ENCODE measurements around the gene P3H2. TPM values are rescaled to one million over a fixed set of nuclear protein-coding genes. Genes with fewer than 3 reads are reported as not detected.
A peak's percentile ranks its signal among the peaks of the same experiment; 100 is the strongest.

Gene P3H2
- total and polyA plus RNA-seq, 2 of the 4 experiments (the other 2 are of a cell fraction), result 54.7 to 64.3 TPM

DNA sequence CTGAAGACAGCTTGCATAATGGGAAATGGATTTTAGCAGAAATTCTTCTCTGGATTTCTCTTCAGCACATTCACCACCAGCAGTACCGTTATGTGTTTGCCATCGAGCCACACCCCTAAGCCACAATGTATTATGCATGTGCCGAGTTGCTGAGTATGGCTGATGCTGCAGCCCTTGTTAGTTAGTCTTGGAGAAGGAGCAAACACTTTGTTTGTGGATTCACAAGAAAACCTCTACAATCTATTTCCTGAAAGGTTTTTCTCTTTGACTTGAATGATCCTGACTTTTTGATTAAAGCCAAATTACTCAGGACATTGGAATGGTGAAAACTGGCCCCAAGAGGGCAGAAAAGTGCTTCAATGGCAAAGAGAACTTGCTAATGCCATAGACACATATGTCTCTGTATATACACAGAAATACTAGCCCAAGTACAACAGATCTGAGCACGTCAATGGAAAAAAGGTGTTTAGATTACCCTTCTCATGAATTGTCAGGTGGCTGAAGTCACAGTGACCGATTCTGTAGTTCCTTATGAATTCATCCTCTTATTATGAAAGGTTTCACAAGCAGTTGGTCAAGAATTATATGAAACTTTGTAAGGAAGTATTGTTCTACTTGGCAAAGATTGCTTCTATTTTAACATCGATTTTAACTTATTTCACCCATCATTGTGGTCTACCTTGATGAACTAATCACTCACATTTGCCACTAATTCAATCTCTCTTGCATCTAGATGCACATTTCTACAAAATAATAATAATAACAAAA is 103.0 kb downstream of the P3H2 start:
- H4K20me1 ChIP-seq (ENCODE audit: insufficient read depth, low read length), result no peaks in the 10 kb centered on the region
- no CpG with 5 or more reads among the region's 6 CpGs for WGBS, 2 experiments (ENCODE audit: extremely low coverage in 2 of 2, insufficient read length in 1 of 2)
- H3K9me3 ChIP-seq (ENCODE audit: control insufficient read depth, insufficient read depth, low read length), result no peaks in the 10 kb centered on the region
- H2AK9ac ChIP-seq (replicated peaks; ENCODE audit: low read depth, low read length, poor library complexity), result no peak overlapping the region
- no peaks in the 10 kb centered on the region for H3K36me3 ChIP-seq (ENCODE audit: control insufficient read depth, insufficient read depth, low read length)
- no peak overlapping the region for H3K9ac ChIP-seq (ENCODE audit: low read depth, low read length)
- no TSS peak for BruUV-seq (replicated peaks)
- H3K56ac ChIP-seq (ENCODE audit: extremely low read depth, insufficient read depth, low read length), result 0 out of 2 replicates have a peak overlapping the region, but pooled peaks have one; percentile 10
- DNase-seq (peak; percentile 84), ATAC-seq (ENCODE audit: low read depth) (peak; percentile 78)
- H3K14ac ChIP-seq (replicated peaks; ENCODE audit: low read depth, low read length), result no peak overlapping the region
- H3K79me1 ChIP-seq (ENCODE audit: low read depth in 1 of 2, low read length in 2 of 2), result peaks cover 7 to 55% of the 10 kb centered on the region in 2 experiments; a peak in 3 of 4 replicates
- no peak overlapping the region for H3K4me3 ChIP-seq (ENCODE audit: insufficient read depth, low read depth, low read length)
- H4K5ac ChIP-seq (ENCODE audit: low read depth, low read length), result no peak overlapping the region
- no peak overlapping the region for H3K4ac ChIP-seq (ENCODE audit: low read depth, low read length)
- peak overlapping the region; percentile 42; the same call in 1 of the 2 replicates for H2BK120ac ChIP-seq (ENCODE audit: low read depth, low read length)
- no peak overlapping the region for H4K8ac ChIP-seq (ENCODE audit: low read depth in 2 of 2, low read length in 2 of 2)
- H3K4me1 ChIP-seq (ENCODE audit: control insufficient read depth, insufficient read depth, low read length), result peaks cover 15% of the 10 kb centered on the region; the same call in 1 of the 2 replicates
- intact Hi-C loops (cut with micrococcal nuclease), result loop anchor here (1.0 kb wide), 2 partner anchors 103 to 185 kb away; partner anchors contain the start of gene P3H2
- ChIA-PET CTCF (interaction anchor here (0.6 to 1.3 kb wide), 2 partner anchors 56 to 382 kb away, joined by 3 to 5 read pairs; no protein-coding TSS in a partner anchor), POLR2A (ENCODE audit: unreplicated experiment) (no interaction called here)
- in situ Hi-C loops (cut with MboI; ENCODE audit: low sequenced_read_pairs), result loop anchor here (10.0 kb wide), 1 partner anchor 187 kb away; no protein-coding TSS in a partner anchor
- H3K4me2 ChIP-seq (ENCODE audit: low read depth, low read length), result peak overlapping the region; percentile 30; the same call in 1 of the 2 replicates
- dilution Hi-C loops (cut with HindIII; ENCODE audit: low sequenced_read_pairs, unreplicated experiment), result no loop called here
- no peak overlapping the region for H2AFZ ChIP-seq (replicated peaks; ENCODE audit: low read length, poor library complexity)
- no peak overlapping the region for H3K27ac ChIP-seq (ENCODE audit: insufficient read depth, low read length)
- no peak overlapping the region for H4K91ac ChIP-seq (ENCODE audit: insufficient read depth, low read depth, low read length)
- peak overlapping the region; percentile 52 for H2BK20ac ChIP-seq (ENCODE audit: low read depth, low read length)
- no peaks in the 10 kb centered on the region for H3K27me3 ChIP-seq (ENCODE audit: control insufficient read depth, insufficient read depth, low read length)
- no peak overlapping the region for H3K23ac ChIP-seq (ENCODE audit: low read depth, low read length)
- no peak overlapping the region for H2AK5ac ChIP-seq (ENCODE audit: low read depth, low read length)
- H3K9me1 ChIP-seq (ENCODE audit: insufficient read depth, low read length), result peaks cover 6% of the 10 kb centered on the region; the same call in 1 of the 2 replicates
- no peak overlapping the region for H2BK15ac ChIP-seq (ENCODE audit: low read depth, low read length)
- no peak overlapping the region; the same call in 1 of the 2 replicates for H3K18ac ChIP-seq (ENCODE audit: low read depth, low read length)
- no peak overlapping the region for H2BK5ac ChIP-seq (ENCODE audit: low read depth, low read length, poor library complexity, severe bottlenecking)
- TF ChIP-seq MAFK (IDR thresholded peaks at IDR 0.05; ENCODE audit: low read depth, low read length) (no peak), SMC3 (IDR thresholded peaks at IDR 0.05; ENCODE audit: low read depth, low read length) (peak; percentile 72), RCOR1 (IDR thresholded peaks at IDR 0.05; ENCODE audit: insufficient replicate concordance, low read length) (no peak), FOS (IDR thresholded peaks at IDR 0.05; ENCODE audit: low read depth, low read length) (peak; percentile 23; the same call in 1 of the 2 replicates), MAZ (IDR thresholded peaks at IDR 0.05; ENCODE audit: borderline replicate concordance, low read depth, low read length) (no peak), CEBPB (IDR thresholded peaks at IDR 0.05; ENCODE audit: low read depth, low read length) (no peak), CHD1 (IDR thresholded peaks at IDR 0.05; ENCODE audit: low read depth, low read length) (no peak), BHLHE40 (IDR thresholded peaks at IDR 0.05; ENCODE audit: low read depth, low read length) (no peak), RAD21 (IDR thresholded peaks at IDR 0.05; ENCODE audit: low read length) (peak; percentile 79), MXI1 (IDR thresholded peaks at IDR 0.05; ENCODE audit: borderline replicate concordance, low read depth, low read length) (no peak), RFX5 (IDR thresholded peaks at IDR 0.05; ENCODE audit: low read depth, low read length) (no peak)
- TF ChIP-seq, protein P1, sequence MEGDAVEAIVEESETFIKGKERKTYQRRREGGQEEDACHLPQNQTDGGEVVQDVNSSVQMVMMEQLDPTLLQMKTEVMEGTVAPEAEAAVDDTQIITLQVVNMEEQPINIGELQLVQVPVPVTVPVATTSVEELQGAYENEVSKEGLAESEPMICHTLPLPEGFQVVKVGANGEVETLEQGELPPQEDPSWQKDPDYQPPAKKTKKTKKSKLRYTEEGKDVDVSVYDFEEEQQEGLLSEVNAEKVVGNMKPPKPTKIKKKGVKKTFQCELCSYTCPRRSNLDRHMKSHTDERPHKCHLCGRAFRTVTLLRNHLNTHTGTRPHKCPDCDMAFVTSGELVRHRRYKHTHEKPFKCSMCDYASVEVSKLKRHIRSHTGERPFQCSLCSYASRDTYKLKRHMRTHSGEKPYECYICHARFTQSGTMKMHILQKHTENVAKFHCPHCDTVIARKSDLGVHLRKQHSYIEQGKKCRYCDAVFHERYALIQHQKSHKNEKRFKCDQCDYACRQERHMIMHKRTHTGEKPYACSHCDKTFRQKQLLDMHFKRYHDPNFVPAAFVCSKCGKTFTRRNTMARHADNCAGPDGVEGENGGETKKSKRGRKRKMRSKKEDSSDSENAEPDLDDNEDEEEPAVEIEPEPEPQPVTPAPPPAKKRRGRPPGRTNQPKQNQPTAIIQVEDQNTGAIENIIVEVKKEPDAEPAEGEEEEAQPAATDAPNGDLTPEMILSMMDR (conservative IDR thresholded peaks at IDR 0.05; ENCODE audit: low read depth, low read length), result peak; percentile 67
- TF ChIP-seq, protein P2, sequence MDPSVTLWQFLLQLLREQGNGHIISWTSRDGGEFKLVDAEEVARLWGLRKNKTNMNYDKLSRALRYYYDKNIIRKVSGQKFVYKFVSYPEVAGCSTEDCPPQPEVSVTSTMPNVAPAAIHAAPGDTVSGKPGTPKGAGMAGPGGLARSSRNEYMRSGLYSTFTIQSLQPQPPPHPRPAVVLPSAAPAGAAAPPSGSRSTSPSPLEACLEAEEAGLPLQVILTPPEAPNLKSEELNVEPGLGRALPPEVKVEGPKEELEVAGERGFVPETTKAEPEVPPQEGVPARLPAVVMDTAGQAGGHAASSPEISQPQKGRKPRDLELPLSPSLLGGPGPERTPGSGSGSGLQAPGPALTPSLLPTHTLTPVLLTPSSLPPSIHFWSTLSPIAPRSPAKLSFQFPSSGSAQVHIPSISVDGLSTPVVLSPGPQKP (IDR thresholded peaks at IDR 0.05; ENCODE audit: borderline replicate concordance, low read depth, low read length), result no peak

All from IMR-90 (cell line).